Nephron progenitor cell (in vitro differentiated cells): Measurements from ENCODE around the gene BLVRB.
"Not testable (repeated sequence)": the region's sequence is repeated elsewhere in the genome, so short reads cannot be mapped to it uniquely, and the experiment has no call there.

Experiments
- DNase-seq: peaks from one replicate; pipeline ENCODE4 v3.0.0; 2021
- H3K27ac Mint-ChIP-seq: 2 replicates; pipeline ENCODE4 v1.8.0; 2021; ENCODE audit warnings: mild to moderate bottlenecking, moderate library complexity, mixed read lengths
- H3K27me3 Mint-ChIP-seq: 2 replicates; pipeline ENCODE4 v1.8.0; 2021; ENCODE audit warnings: mild to moderate bottlenecking, low read depth, mixed read lengths; ENCODE audit not compliant: poor library complexity
- H3K36me3 Mint-ChIP-seq: 2 replicates; pipeline ENCODE4 v1.8.0; 2021; ENCODE audit warnings: low read depth, mixed read lengths
- H3K4me1 Mint-ChIP-seq: 2 replicates; pipeline ENCODE4 v1.8.0; 2021; ENCODE audit warnings: mixed read lengths
- H3K4me3 Mint-ChIP-seq: 2 replicates; pipeline ENCODE4 v1.8.0; 2021; ENCODE audit warnings: mild to moderate bottlenecking, moderate library complexity, mixed read lengths
- H3K9me3 Mint-ChIP-seq: 2 replicates; pipeline ENCODE4 v1.8.0; 2021; ENCODE audit warnings: mild to moderate bottlenecking, moderate library complexity, mixed read lengths
- CTCF ChIP-seq: fragments of 200-600 bp; sonication (generic); IDR thresholded peaks from 2 replicates; pipeline ENCODE4 v1.5.0; 2021; ENCODE audit warnings: antibody characterized with exemption

The BLVRB gene

GRCh38 chr19:40502647-40503319 lies 37.2 kb upstream of the BLVRB start:
- Mint-ChIP-seq H3K9me3 (no peaks in the 10 kb centered on the region), H3K36me3 (no peaks in the 10 kb centered on the region), H3K27me3 (peaks cover 68% of the 10 kb centered on the region), H3K4me1 (no peaks in the 10 kb centered on the region), H3K4me3 (no peak overlapping the region), H3K27ac (no peak overlapping the region)
- no peak for TF ChIP-seq CTCF
- DNase-seq = no peak

- Mint-ChIP-seq H3K36me3 (no peaks in the 10 kb centered on the region), H3K27ac (no peak overlapping the region)
- no peak for TF ChIP-seq CTCF
These were observed 36.5 kb upstream of the BLVRB start for GRCh38 chr19:40502081-40502480.

DNA sequence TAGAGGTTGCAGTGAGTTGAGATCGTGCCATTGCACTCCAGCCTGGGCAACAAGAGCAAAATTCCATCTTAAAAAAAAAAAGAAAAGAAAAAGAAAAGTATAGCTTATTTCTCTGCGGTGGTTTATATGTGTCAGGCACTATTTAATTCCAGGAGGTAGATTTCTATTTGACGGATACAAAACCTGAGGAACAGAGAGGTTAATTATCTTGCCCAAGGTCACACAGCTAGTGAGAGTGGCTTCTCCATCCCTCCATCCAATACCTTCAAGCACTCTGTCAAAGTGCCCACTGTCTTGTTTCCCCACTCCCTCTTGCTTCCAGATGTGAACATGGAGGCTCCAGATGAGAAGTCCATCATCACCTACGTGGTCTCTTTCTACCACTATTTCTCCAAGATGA lies 36.1 kb upstream of the BLVRB start:
- no peak for TF ChIP-seq CTCF
- no peak for DNase-seq
- no peak overlapping the region for H3K27ac Mint-ChIP-seq
- H3K36me3 Mint-ChIP-seq = no peaks in the 10 kb centered on the region
- H3K4me3 Mint-ChIP-seq = no peak overlapping the region
- H3K9me3 Mint-ChIP-seq = no peaks in the 10 kb centered on the region
- H3K4me1 Mint-ChIP-seq = no peaks in the 10 kb centered on the region
- peaks cover 56% of the 10 kb centered on the region for H3K27me3 Mint-ChIP-seq

More at GRCh38 chr19:40502081-40502480, 36.5 kb upstream of the BLVRB start:
- H3K4me1 Mint-ChIP-seq = no peaks in the 10 kb centered on the region
- no peak for DNase-seq
- no peaks in the 10 kb centered on the region for H3K9me3 Mint-ChIP-seq
- no peak overlapping the region for H3K4me3 Mint-ChIP-seq
- peaks cover 61% of the 10 kb centered on the region for H3K27me3 Mint-ChIP-seq

- not testable (repeated sequence) for DNase-seq, H3K4me3 Mint-ChIP-seq, H3K36me3 Mint-ChIP-seq, H3K9me3 Mint-ChIP-seq, H3K27ac Mint-ChIP-seq, H3K4me1 Mint-ChIP-seq
- H3K27me3 Mint-ChIP-seq = peaks cover 55% of the 10 kb centered on the region
These were observed 35.4 kb upstream of the BLVRB start for GRCh38 chr19:40500678-40501530.

- no peak for DNase-seq
- no peak overlapping the region for H3K27ac Mint-ChIP-seq
- H3K4me1 Mint-ChIP-seq = no peaks in the 10 kb centered on the region
- TF ChIP-seq CTCF = no peak
- H3K9me3 Mint-ChIP-seq = peaks cover under 1% of the 10 kb centered on the region
- H3K4me3 Mint-ChIP-seq = no peak overlapping the region
- H3K36me3 Mint-ChIP-seq = no peaks in the 10 kb centered on the region
- peaks cover 55% of the 10 kb centered on the region for H3K27me3 Mint-ChIP-seq
These were observed 33.8 kb upstream of the BLVRB start for GRCh38 chr19:40499320-40499719.

DNA sequence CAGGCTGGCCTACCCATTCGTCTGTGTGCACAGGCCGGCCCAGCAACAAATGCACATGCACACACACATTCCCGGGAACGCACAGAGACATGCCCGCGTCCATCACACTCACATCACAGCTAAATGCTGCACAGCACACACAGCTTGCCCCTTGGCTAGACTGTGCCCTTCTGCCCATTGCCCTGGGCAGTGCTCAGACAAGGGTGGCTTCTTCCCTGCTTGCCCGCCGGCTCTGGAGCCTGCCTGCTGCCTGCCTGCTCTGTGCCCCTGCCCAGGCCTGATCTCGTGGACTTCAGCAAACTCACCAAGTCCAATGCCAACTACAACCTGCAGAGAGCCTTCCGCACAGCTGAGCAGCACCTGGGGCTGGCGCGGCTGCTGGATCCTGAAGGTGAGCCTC lies 31.7 kb upstream of the BLVRB start:
- Mint-ChIP-seq H3K9me3 (peaks cover 16% of the 10 kb centered on the region), H3K4me3 (no peak overlapping the region), H3K27ac (no peak overlapping the region), H3K36me3 (no peaks in the 10 kb centered on the region), H3K4me1 (no peaks in the 10 kb centered on the region), H3K27me3 (peaks cover 55% of the 10 kb centered on the region)
- no peak for DNase-seq
- TF ChIP-seq CTCF = no peak
